GM18498 (cell line): ENCODE results near the gene LTBP2.
"Not testable (repeated sequence)": the region's sequence is repeated elsewhere in the genome, so short reads cannot be mapped to it uniquely, and the experiment has no call there.

ENCODE experiments used
- ATAC-seq: cut with Tn5 transposase; IDR thresholded peaks from one replicate; pipeline ENCODE4 v1.9.1; 2021; ENCODE audit warnings: mild to moderate bottlenecking, moderate library complexity; ENCODE audit not compliant: unreplicated experiment

Gene LTBP2

GRCh38 chr14:74459289-74459946 lies 152.6 kb downstream of the LTBP2 start:
- no peak for ATAC-seq

GRCh38 chr14:74457565-74457895 lies 154.5 kb downstream of the LTBP2 start:
- no peak for ATAC-seq

DNA sequence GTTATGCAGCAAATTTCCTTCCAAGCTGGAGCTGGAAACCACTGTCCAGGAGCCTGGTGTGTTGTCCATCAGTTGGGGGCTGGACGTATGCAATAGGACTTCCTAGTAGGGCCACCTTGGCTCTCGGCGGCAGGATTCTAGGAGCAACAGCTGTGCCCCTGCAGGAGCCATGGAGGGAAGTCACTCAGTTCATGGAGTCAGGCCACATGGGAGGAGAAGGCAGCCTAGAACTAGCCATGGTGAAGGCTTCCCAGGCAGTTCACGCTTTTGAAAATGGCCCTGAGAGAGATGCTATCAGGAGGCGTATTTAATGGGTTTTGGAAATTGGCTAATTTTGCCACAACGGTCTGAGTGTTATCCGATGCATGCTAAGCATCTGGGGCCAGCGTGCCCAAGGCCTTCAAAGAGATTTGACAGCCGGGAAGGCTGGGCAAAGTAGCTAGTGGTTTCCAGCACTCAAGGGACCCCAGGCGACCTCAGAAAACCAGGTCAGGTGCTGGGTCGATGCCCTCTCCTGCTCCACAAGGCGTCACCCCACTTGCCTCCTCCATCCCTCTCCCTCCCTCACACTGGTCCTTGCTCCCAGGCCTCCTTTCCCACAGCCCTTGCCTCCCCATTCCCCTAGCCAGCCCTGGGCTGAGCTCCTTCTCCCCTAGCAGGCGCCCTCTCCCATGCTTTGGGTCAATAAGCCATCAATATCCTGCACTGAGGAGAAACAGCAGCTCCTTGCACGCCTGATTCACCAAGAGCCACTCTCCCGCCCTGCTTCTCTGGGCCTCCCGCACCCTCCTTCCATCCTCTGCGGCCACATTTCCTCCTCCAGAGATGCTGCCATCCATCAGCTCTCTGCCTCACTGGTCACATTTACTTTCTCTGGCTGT lies 155.1 kb downstream of the LTBP2 start:
- ATAC-seq: no peak

DNA sequence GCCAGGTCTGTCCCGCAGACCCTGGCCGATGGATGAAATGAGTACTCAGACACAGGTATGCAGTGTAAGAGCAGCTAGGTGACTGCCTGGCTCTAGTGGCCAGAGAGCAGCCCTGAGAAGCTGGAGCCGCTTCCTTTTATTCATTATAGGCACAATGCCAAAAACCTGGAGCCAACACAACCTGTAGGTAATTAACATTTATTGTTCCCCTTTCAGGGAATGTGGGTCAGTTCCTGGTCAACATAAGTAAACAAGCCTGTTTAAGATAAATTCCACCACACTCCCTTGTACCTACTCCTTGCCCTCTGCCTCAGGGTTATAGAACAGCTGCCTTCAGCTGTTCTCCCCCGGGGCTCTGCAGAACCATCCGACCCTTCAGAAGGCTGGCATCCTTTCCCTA lies 157.6 kb downstream of the LTBP2 start:
- ATAC-seq: not testable (repeated sequence)
